Testis (tissue), 2 donors: Measurements from ENCODE around the gene ZNF805.

ENCODE experiments used
- POLR2A ChIP-seq: fragments of 450-650 bp; IDR thresholded peaks from one replicate; pipeline ENCODE4 v1.6.1; 2017; ENCODE audit warnings: antibody characterized with exemption, mild to moderate bottlenecking, moderate library complexity
- TF ChIP-seq, protein P1 (sequence below), 3 experiments: fragments of 450-650 bp in 2 of 3; fragments of 200-600 bp in 1 of 3; sonication (generic) in 1 of 3; IDR thresholded peaks; one replicate each; pipeline ENCODE4 v1.5.1; 2016 to 2019; ENCODE audit warnings: antibody characterized with exemption in 3 of 3, mild to moderate bottlenecking in 2 of 3, moderate library complexity in 1 of 3

DNA sequence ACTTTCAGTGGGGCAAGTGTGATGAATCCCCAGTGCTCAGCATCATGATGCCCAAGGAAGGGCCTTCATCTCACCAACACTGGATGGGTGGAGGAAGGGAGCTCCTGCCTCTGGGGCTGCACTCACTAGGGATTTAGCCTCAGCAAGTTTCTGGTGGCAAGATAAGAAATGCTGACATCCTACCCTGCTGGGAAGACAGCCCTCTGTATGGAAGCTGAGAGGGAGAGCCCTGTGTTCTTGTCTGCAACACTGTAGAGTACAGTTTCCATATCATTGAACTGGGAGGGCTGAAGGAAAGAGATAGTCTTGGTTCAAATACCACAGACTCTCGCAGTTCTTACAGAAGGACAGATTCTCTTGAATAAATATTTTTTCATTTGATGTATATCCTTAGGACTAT is 32.6 kb downstream of the ZNF805 start:
- TF ChIP-seq, protein P1, sequence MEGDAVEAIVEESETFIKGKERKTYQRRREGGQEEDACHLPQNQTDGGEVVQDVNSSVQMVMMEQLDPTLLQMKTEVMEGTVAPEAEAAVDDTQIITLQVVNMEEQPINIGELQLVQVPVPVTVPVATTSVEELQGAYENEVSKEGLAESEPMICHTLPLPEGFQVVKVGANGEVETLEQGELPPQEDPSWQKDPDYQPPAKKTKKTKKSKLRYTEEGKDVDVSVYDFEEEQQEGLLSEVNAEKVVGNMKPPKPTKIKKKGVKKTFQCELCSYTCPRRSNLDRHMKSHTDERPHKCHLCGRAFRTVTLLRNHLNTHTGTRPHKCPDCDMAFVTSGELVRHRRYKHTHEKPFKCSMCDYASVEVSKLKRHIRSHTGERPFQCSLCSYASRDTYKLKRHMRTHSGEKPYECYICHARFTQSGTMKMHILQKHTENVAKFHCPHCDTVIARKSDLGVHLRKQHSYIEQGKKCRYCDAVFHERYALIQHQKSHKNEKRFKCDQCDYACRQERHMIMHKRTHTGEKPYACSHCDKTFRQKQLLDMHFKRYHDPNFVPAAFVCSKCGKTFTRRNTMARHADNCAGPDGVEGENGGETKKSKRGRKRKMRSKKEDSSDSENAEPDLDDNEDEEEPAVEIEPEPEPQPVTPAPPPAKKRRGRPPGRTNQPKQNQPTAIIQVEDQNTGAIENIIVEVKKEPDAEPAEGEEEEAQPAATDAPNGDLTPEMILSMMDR (IDR thresholded peaks at IDR 0.05), result no peak
- TF ChIP-seq POLR2A, result no peak
